GM23338 (cell line): ENCODE data around the gene MOCOS. TPM values are rescaled to one million over a fixed set of nuclear protein-coding genes. Genes with fewer than 3 reads are reported as not detected.

Experiments used
- ATAC-seq: fragments of 200-7000 bp; cut with Tn5 transposase; 3 replicates; pipeline ENCODE4 v1.9.1; 2020
- DNase-seq: peaks from one replicate; pipeline ENCODE4 v3.0.0-alpha.2; 2015; ENCODE audit warnings: low spot score
- H2AFZ ChIP-seq: fragments of 200-600 bp; sonication (generic); 2 replicates; pipeline ENCODE4 v1.8.0; 2016; ENCODE audit warnings: antibody characterized with exemption, mild to moderate bottlenecking, moderate library complexity
- H3F3A ChIP-seq: fragments of 200-600 bp; sonication (generic); replicated peaks from 2 replicates; pipeline ENCODE4 v1.8.0; 2017; ENCODE audit warnings: antibody characterized with exemption, mixed run types, low read depth
- H3K27ac ChIP-seq: fragments of 200-600 bp; sonication (generic); 2 replicates; pipeline ENCODE4 v1.6.1; 2016; ENCODE audit warnings: low read depth
- H3K27me3 ChIP-seq: fragments of 200-600 bp; sonication (generic); 2 replicates; pipeline ENCODE4 v1.8.0; 2016; ENCODE audit warnings: mild to moderate bottlenecking, mixed run types, moderate library complexity; ENCODE audit not compliant: insufficient read depth
- H3K36me3 ChIP-seq: fragments of 200-600 bp; sonication (generic); 2 replicates; pipeline ENCODE4 v1.8.0; 2016; ENCODE audit warnings: mild to moderate bottlenecking; ENCODE audit not compliant: insufficient read depth
- H3K4me1 ChIP-seq: fragments of 200-600 bp; sonication (generic); 2 replicates; pipeline ENCODE4 v1.8.0; 2016; ENCODE audit warnings: mild to moderate bottlenecking, moderate library complexity; ENCODE audit not compliant: insufficient read depth
- H3K4me2 ChIP-seq: fragments of 200-600 bp; sonication (generic); 2 replicates; pipeline ENCODE4 v1.7.1; 2017; ENCODE audit warnings: mixed run types
- H3K4me3 ChIP-seq: fragments of 200-600 bp; sonication (generic); 2 replicates; pipeline ENCODE4 v1.6.1; 2016; ENCODE audit warnings: mixed run types
- H3K79me2 ChIP-seq: fragments of 200-600 bp; sonication (generic); replicated peaks from 2 replicates; pipeline ENCODE4 v1.8.0; 2017; ENCODE audit warnings: mild to moderate bottlenecking; ENCODE audit not compliant: insufficient read depth
- H3K9me2 ChIP-seq: fragments of 200-600 bp; sonication (generic); 2 replicates; pipeline ENCODE4 v1.8.0; 2017; ENCODE audit not compliant: insufficient read depth
- H4K20me1 ChIP-seq: fragments of 200-600 bp; sonication (generic); replicated peaks from 2 replicates; pipeline ENCODE4 v1.8.0; 2017; ENCODE audit warnings: mild to moderate bottlenecking; ENCODE audit not compliant: insufficient read depth
- H3K27ac Mint-ChIP-seq: 2 replicates; pipeline ENCODE4 v1.8.0; 2020; ENCODE audit warnings: inconsistent platforms, mild to moderate bottlenecking, moderate library complexity, mixed read lengths
- H3K27me3 Mint-ChIP-seq: 3 replicates; pipeline ENCODE4 v1.8.0; 2022; ENCODE audit warnings: low read depth, mild to moderate bottlenecking, moderate library complexity, mixed read lengths, inconsistent platforms; ENCODE audit not compliant: insufficient read depth, poor library complexity
- H3K36me3 Mint-ChIP-seq: 3 replicates; pipeline ENCODE4 v1.8.0; 2021; ENCODE audit warnings: low read depth, mild to moderate bottlenecking, inconsistent platforms, moderate library complexity, mixed read lengths
- H3K4me1 Mint-ChIP-seq: 3 replicates; pipeline ENCODE4 v1.8.0; 2020; ENCODE audit warnings: mild to moderate bottlenecking, inconsistent platforms, mixed read lengths
- H3K4me3 Mint-ChIP-seq: 3 replicates; pipeline ENCODE4 v1.8.0; 2021; ENCODE audit warnings: moderate library complexity, mild to moderate bottlenecking, inconsistent platforms, mixed read lengths
- H3K9me3 Mint-ChIP-seq: 3 replicates; pipeline ENCODE4 v1.8.0; 2020; ENCODE audit warnings: moderate library complexity, mild to moderate bottlenecking, inconsistent platforms, mixed read lengths
- CREB1 ChIP-seq: fragments of 250-450 bp; sonication (Bioruptor Pico); IDR thresholded peaks from 2 replicates; pipeline ENCODE4 v1.5.0; 2020; ENCODE audit warnings: low read depth, mild to moderate bottlenecking, moderate library complexity
- EZH2 ChIP-seq: fragments of 200-600 bp; sonication (generic); IDR thresholded peaks from one replicate; pipeline ENCODE4 v1.8.0; 2017; ENCODE audit warnings: antibody characterized with exemption, mild to moderate bottlenecking, low read depth; ENCODE audit not compliant: unreplicated experiment
- EZH2phosphoT487 ChIP-seq: fragments of 200-600 bp; sonication (generic); IDR thresholded peaks from one replicate; pipeline ENCODE4 v1.8.1; 2018; ENCODE audit warnings: antibody characterized with exemption; ENCODE audit not compliant: unreplicated experiment
- JUNB ChIP-seq: IDR thresholded peaks from one replicate; pipeline ENCODE4 v1.6.1; 2016; ENCODE audit warnings: antibody characterized with exemption; ENCODE audit not compliant: unreplicated experiment
- ZNF114 ChIP-seq: fragments of 250-450 bp; sonication (Bioruptor Pico); IDR thresholded peaks from 2 replicates; pipeline ENCODE4 v1.5.0; 2020; ENCODE audit warnings: mild to moderate bottlenecking, moderate library complexity
- ZNF331 ChIP-seq: fragments of 250-450 bp; sonication (Bioruptor Pico); IDR thresholded peaks from 2 replicates; pipeline ENCODE4 v1.5.0; 2020; ENCODE audit warnings: low read depth, mild to moderate bottlenecking, moderate library complexity
- polyA plus RNA-seq: library from polyadenylated mRNA; unstranded; fragments of >200 nt; fragmentation: Nextera tagmentation; extraction: Ambion mirVana; gene quantifications from 2 replicates; pipeline ENCODE4 v1.2.1, GENCODE V29; 2016
- total RNA-seq: library from RNA; depleted of rRNA; stranded (reverse); fragments of >200 nt; shearing (Covaris generic); gene quantifications from 2 replicates; pipeline ENCODE4 v1.2.3, GENCODE V29; 2014
- TF ChIP-seq, protein P1 (sequence below): IDR thresholded peaks from one replicate; pipeline ENCODE4 v1.6.1; 2018; ENCODE audit warnings: antibody characterized with exemption; ENCODE audit not compliant: unreplicated experiment
- TF ChIP-seq, protein P2 (sequence below): IDR thresholded peaks from 2 replicates; pipeline ENCODE4 v1.6.1; 2016; ENCODE audit warnings: antibody characterized with exemption
- TF ChIP-seq, protein P3 (sequence below): fragments of 250-450 bp; sonication (Bioruptor Pico); IDR thresholded peaks from 2 replicates; pipeline ENCODE4 v1.5.0; 2020; ENCODE audit warnings: mild to moderate bottlenecking, moderate library complexity

Gene MOCOS
- total and polyA plus RNA-seq, 2 experiments from 2014 or later = 3.9 to 7.2 TPM

DNA sequence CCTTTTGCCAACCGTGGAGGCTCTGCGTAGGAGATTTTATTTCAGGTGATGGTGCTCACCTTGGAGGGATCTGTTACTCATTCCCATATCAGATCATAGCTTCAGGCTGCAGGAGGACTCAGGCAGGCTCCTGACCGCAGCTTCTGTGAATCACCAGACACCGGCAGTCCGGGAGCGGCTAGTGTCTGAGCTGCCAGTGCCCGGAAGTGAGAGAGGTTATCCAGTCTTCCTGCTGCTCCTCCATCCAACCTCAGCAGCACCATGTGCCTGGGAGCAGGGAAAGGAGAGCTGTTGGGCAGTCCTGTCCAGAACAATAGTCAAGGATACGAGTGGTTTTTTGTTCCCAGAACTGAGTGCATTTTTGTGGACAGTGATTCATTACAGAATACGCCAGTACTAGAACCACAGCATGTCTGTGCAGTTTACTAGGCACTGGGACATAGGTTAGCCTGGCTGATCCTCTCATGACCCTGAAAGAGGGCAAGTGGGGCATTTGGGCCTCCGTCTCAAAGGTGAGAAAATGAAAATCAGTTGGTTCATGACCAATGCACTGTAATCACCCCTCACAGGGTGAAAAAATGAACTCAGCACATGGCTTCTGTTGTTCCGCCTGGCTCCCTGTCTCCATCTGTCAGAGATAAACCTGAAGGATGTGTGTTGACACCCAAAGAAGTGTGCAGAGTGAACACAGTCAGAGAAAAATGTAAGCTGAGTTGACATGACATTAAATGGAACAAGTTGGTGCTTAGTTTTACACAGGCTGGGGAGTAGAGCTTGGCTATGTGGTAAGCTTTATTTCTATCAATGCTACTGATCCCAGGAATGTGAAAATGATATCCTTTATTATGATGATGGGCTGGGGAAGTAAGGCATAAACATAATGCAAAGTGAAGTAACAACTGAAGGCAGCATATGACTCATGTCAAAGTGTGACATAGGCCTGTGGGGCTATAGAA is 122.4 kb downstream of the MOCOS start:
- peaks cover 33% of the 10 kb centered on the region for H3K4me1 Mint-ChIP-seq
- Histone ChIP-seq H3K79me2 (no peaks in the 10 kb centered on the region), H3K4me1 (peaks cover 12% of the 10 kb centered on the region; the same call in 1 of the 2 replicates), H3K4me3 (no peak overlapping the region), H3K4me2 (no peak overlapping the region), H2AFZ (no peak overlapping the region; the same call in 1 of the 2 replicates), H3K36me3 (no peaks in the 10 kb centered on the region), H3K27ac (no peak overlapping the region), H3K27me3 (no peaks in the 10 kb centered on the region), H3F3A (no peaks in the 10 kb centered on the region), H4K20me1 (peaks cover 5% of the 10 kb centered on the region; the same call in 1 of the 2 replicates), H3K9me2 (0 out of 2 replicates have a peak, but pooled peaks cover 5% of the 10 kb centered on the region)
- peaks cover 4% of the 10 kb centered on the region for H3K27me3 Mint-ChIP-seq
- ATAC-seq (peak; percentile 32), DNase-seq (no peak)
- TF ChIP-seq ZNF114 (CRISPR knock-in tag) (no peak), CREB1 (no peak), EZH2 (no peak), ZNF331 (CRISPR knock-in tag) (no peak), EZH2phosphoT487 (no peak), JUNB (no peak)
- TF ChIP-seq, protein P1, sequence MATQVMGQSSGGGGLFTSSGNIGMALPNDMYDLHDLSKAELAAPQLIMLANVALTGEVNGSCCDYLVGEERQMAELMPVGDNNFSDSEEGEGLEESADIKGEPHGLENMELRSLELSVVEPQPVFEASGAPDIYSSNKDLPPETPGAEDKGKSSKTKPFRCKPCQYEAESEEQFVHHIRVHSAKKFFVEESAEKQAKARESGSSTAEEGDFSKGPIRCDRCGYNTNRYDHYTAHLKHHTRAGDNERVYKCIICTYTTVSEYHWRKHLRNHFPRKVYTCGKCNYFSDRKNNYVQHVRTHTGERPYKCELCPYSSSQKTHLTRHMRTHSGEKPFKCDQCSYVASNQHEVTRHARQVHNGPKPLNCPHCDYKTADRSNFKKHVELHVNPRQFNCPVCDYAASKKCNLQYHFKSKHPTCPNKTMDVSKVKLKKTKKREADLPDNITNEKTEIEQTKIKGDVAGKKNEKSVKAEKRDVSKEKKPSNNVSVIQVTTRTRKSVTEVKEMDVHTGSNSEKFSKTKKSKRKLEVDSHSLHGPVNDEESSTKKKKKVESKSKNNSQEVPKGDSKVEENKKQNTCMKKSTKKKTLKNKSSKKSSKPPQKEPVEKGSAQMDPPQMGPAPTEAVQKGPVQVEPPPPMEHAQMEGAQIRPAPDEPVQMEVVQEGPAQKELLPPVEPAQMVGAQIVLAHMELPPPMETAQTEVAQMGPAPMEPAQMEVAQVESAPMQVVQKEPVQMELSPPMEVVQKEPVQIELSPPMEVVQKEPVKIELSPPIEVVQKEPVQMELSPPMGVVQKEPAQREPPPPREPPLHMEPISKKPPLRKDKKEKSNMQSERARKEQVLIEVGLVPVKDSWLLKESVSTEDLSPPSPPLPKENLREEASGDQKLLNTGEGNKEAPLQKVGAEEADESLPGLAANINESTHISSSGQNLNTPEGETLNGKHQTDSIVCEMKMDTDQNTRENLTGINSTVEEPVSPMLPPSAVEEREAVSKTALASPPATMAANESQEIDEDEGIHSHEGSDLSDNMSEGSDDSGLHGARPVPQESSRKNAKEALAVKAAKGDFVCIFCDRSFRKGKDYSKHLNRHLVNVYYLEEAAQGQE = no peak
- TF ChIP-seq, protein P2, sequence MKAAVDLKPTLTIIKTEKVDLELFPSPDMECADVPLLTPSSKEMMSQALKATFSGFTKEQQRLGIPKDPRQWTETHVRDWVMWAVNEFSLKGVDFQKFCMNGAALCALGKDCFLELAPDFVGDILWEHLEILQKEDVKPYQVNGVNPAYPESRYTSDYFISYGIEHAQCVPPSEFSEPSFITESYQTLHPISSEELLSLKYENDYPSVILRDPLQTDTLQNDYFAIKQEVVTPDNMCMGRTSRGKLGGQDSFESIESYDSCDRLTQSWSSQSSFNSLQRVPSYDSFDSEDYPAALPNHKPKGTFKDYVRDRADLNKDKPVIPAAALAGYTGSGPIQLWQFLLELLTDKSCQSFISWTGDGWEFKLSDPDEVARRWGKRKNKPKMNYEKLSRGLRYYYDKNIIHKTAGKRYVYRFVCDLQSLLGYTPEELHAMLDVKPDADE = no peak
- H3K36me3 Mint-ChIP-seq = no peaks in the 10 kb centered on the region
- peak overlapping the region; percentile 24; the same call in 1 of the 2 replicates for H3K27ac Mint-ChIP-seq
- no peak overlapping the region for H3K4me3 Mint-ChIP-seq
- H3K9me3 Mint-ChIP-seq = no peaks in the 10 kb centered on the region

DNA sequence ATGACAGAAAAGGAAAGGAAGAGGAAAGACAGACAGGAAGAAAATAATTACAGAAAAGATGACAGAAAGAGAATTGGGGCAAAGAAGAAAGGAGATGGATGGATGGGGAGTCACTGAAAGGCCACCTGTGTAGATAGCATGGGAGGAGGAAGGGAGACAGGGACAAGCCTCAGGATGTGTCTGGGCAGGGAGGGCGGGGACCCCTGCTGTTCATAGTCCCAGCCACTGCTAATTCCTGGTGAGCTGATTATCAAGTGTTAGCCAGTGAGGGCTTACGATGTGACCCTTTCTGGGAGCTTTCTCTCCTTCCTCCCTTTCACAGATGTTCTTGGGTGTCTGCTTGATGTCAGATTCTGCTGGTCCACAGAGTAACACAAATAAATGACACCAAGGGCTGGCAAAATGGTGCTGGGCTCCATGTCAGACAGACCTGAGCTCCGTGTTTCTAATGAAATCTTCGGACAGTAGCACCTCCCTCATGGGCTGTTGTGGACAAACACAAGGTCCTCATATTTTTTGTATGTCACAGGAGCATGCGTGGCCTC is 123.8 kb downstream of the MOCOS start:
- peaks cover 5% of the 10 kb centered on the region; the same call in 1 of the 2 replicates for H4K20me1 ChIP-seq
- peaks cover 33% of the 10 kb centered on the region for H3K4me1 Mint-ChIP-seq
- H3K4me3 ChIP-seq = no peak overlapping the region
- no peak for ATAC-seq
- no peaks in the 10 kb centered on the region for H3K36me3 ChIP-seq
- no peaks in the 10 kb centered on the region for H3K36me3 Mint-ChIP-seq
- H3K27me3 ChIP-seq = no peaks in the 10 kb centered on the region
- H3K27ac Mint-ChIP-seq = no peak overlapping the region
- H3K4me2 ChIP-seq = no peak overlapping the region
- peaks cover 12% of the 10 kb centered on the region; the same call in 1 of the 2 replicates for H3K4me1 ChIP-seq
- H3K4me3 Mint-ChIP-seq = no peak overlapping the region; the same call in 2 of the 3 replicates
- no peaks in the 10 kb centered on the region for H3K79me2 ChIP-seq
- no peak overlapping the region for H3K27ac ChIP-seq
- no peak for DNase-seq
- H3K9me3 Mint-ChIP-seq = no peaks in the 10 kb centered on the region
- no peak overlapping the region for H2AFZ ChIP-seq
- peaks cover 6% of the 10 kb centered on the region for H3K27me3 Mint-ChIP-seq
- H3F3A ChIP-seq = no peaks in the 10 kb centered on the region
- H3K9me2 ChIP-seq = 0 out of 2 replicates have a peak, but pooled peaks cover 5% of the 10 kb centered on the region
- TF ChIP-seq ZNF331 (CRISPR knock-in tag) = no peak
- TF ChIP-seq, protein P3, sequence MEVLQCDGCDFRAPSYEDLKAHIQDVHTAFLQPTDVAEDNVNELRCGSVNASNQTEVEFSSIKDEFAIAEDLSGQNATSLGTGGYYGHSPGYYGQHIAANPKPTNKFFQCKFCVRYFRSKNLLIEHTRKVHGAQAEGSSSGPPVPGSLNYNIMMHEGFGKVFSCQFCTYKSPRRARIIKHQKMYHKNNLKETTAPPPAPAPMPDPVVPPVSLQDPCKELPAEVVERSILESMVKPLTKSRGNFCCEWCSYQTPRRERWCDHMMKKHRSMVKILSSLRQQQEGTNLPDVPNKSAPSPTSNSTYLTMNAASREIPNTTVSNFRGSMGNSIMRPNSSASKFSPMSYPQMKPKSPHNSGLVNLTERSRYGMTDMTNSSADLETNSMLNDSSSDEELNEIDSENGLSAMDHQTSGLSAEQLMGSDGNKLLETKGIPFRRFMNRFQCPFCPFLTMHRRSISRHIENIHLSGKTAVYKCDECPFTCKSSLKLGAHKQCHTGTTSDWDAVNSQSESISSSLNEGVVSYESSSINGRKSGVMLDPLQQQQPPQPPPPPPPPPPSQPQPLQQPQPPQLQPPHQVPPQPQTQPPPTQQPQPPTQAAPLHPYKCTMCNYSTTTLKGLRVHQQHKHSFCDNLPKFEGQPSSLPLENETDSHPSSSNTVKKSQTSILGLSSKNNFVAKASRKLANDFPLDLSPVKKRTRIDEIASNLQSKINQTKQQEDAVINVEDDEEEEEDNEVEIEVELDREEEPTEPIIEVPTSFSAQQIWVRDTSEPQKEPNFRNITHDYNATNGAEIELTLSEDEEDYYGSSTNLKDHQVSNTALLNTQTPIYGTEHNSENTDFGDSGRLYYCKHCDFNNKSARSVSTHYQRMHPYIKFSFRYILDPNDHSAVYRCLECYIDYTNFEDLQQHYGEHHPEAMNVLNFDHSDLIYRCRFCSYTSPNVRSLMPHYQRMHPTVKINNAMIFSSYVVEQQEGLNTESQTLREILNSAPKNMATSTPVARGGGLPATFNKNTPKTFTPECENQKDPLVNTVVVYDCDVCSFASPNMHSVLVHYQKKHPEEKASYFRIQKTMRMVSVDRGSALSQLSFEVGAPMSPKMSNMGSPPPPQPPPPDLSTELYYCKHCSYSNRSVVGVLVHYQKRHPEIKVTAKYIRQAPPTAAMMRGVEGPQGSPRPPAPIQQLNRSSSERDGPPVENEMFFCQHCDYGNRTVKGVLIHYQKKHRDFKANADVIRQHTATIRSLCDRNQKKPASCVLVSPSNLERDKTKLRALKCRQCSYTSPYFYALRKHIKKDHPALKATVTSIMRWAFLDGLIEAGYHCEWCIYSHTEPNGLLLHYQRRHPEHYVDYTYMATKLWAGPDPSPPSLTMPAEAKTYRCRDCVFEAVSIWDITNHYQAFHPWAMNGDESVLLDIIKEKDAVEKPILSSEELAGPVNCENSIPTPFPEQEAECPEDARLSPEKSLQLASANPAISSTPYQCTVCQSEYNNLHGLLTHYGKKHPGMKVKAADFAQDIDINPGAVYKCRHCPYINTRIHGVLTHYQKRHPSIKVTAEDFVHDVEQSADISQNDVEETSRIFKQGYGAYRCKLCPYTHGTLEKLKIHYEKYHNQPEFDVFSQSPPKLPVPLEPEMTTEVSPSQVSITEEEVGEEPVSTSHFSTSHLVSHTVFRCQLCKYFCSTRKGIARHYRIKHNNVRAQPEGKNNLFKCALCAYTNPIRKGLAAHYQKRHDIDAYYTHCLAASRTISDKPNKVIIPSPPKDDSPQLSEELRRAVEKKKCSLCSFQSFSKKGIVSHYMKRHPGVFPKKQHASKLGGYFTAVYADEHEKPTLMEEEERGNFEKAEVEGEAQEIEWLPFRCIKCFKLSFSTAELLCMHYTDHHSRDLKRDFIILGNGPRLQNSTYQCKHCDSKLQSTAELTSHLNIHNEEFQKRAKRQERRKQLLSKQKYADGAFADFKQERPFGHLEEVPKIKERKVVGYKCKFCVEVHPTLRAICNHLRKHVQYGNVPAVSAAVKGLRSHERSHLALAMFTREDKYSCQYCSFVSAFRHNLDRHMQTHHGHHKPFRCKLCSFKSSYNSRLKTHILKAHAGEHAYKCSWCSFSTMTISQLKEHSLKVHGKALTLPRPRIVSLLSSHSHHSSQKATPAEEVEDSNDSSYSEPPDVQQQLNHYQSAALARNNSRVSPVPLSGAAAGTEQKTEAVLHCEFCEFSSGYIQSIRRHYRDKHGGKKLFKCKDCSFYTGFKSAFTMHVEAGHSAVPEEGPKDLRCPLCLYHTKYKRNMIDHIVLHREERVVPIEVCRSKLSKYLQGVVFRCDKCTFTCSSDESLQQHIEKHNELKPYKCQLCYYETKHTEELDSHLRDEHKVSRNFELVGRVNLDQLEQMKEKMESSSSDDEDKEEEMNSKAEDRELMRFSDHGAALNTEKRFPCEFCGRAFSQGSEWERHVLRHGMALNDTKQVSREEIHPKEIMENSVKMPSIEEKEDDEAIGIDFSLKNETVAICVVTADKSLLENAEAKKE (CRISPR knock-in tag) = no peak
